Endothelial cell of umbilical vein (primary cell): Measurements from ENCODE around the gene RNF126.

Source experiments
- CTCF ChIP-seq, 2 donors: IDR thresholded peaks; 1 replicate in 1 of 2; 2 replicates in 1 of 2; pipeline ENCODE4 v1.5.1; 2011; ENCODE audit warnings: low read length in 2 of 2, mild to moderate bottlenecking in 2 of 2, moderate library complexity in 2 of 2, control low read depth in 1 of 2, inconsistent platforms in 1 of 2, low read depth in 1 of 2; ENCODE audit not compliant: insufficient read depth in 1 of 2; ENCODE audit errors: extremely low read depth in 1 of 2
- JUN ChIP-seq: IDR thresholded peaks from 2 replicates; pipeline ENCODE4 v1.6.1; 2011; ENCODE audit warnings: borderline replicate concordance, low read depth; ENCODE audit not compliant: insufficient read length, insufficient read depth
- POLR2A ChIP-seq: IDR thresholded peaks from 2 replicates; pipeline ENCODE4 v1.6.1; 2012; ENCODE audit warnings: low read depth, mild to moderate bottlenecking, control low read depth, low read length

DNA sequence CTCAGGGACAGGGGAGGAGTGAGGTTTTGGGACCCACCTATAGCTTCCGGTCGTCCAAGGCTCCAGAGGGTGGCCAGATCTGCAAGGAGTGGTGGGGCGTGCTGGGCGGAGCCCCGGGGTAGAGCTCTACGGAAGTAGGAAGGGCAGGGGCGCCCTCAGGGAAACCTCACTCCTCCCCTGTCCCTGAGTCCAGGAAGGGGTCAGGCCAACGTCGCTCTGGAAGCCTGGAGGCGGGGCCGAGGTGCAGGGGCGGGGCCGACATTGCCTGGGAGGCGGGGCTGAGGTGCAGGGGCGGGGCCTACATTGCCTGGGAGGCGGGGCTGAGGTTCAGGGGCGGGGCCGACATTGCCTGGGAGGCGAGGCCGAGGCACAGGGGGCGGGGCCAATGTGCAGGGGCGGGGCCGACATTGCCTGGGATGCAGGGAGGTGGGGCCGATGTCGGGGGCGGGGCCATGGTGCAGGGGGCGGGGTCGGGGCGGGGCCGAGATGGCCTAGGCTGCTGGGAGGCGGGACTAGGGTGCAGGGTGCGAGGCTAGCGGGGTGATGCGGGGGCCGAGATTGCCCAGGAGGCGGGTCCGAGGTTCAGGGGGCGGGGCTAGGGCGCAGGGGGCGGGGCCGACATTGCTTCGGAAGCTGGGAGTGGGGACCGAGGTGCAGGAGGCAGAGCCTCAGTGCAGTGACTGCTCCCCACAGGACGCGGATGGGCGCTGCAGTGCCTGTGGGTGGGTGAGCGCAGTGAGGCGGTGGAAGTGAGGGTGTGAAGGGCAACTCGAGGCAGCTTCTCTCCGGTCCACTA lies 40.8 kb upstream of the RNF126 start:
- TF ChIP-seq CTCF (IDR thresholded peaks at IDR 0.05; ENCODE audit: extremely low read depth in 1 of 2, insufficient read depth in 1 of 2, low read depth in 1 of 2, low read length in 2 of 2) (no peak), JUN (no peak), POLR2A (no peak)
